GM13977 (cell line): ENCODE results near the gene CUBN.

Experiments
- DNase-seq: peaks from one replicate; pipeline ENCODE4 v3.0.0; 2012; ENCODE audit warnings: low spot score
- CTCF ChIP-seq: IDR thresholded peaks from 2 replicates; pipeline ENCODE4 v1.5.1; 2012; ENCODE audit warnings: mild to moderate bottlenecking, control low read depth; ENCODE audit not compliant: insufficient read depth; ENCODE audit errors: extremely low read depth, missing control alignments
- in situ Hi-C: fragments of 300-500 bp; cut with MboI; formaldehyde crosslinking; loops from one replicate; pipeline ENCODE4 v1.12.0; 2022; ENCODE audit warnings: low sequenced_read_pairs, low pct_unique_long_range_greater_than_20kb, mixed read lengths, inconsistent platforms; ENCODE audit not compliant: unreplicated experiment

Gene CUBN

GRCh38 chr10:17062009-17062408, 67.6 kb downstream of the CUBN start:
- no peak for TF ChIP-seq CTCF
- no peak for DNase-seq
- in situ Hi-C loops, result no loop called here

GRCh38 chr10:17061418-17061817, 68.2 kb downstream of the CUBN start:
- in situ Hi-C loops, result no loop called here
- TF ChIP-seq CTCF, result no peak
- no peak for DNase-seq

- no peak for TF ChIP-seq CTCF
- in situ Hi-C loops, result no loop called here
- DNase-seq, result no peak
Observed at GRCh38 chr10:17060289-17060688, 69.3 kb downstream of the CUBN start.

- no peak for TF ChIP-seq CTCF
- DNase-seq, result no peak
- in situ Hi-C loops, result no loop called here
Observed at GRCh38 chr10:17059197-17059688, 70.4 kb downstream of the CUBN start.

GRCh38 chr10:17058093-17058492, 71.5 kb downstream of the CUBN start:
- no peak for TF ChIP-seq CTCF
- no peak for DNase-seq
- in situ Hi-C loops, result no loop called here

GRCh38 chr10:17056781-17057428, 72.7 kb downstream of the CUBN start:
- no peak for TF ChIP-seq CTCF
- DNase-seq, result no peak
- in situ Hi-C loops, result no loop called here

GRCh38 chr10:17053513-17053912, 76.1 kb downstream of the CUBN start:
- no peak for TF ChIP-seq CTCF
- in situ Hi-C loops, result no loop called here
- DNase-seq, result no peak
